MM.1S (cell line): Measurements from ENCODE around the gene ARHGAP8.

Source experiments
- DNase-seq: peaks from one replicate; pipeline ENCODE4 v3.0.0-alpha.2; 2015
- H2AFZ ChIP-seq: fragments of 300-600 bp; sonication (generic); 2 replicates; pipeline ENCODE4 v1.6.0; 2016; ENCODE audit warnings: antibody characterized with exemption, low read length
- H3F3A ChIP-seq: fragments of 300-600 bp; sonication (generic); 2 replicates; pipeline ENCODE4 v1.6.1; 2016; ENCODE audit warnings: mild to moderate bottlenecking, antibody characterized with exemption, low read length, moderate library complexity, mixed read lengths; ENCODE audit not compliant: insufficient read depth
- H3K27ac ChIP-seq: fragments of 300-600 bp; sonication (generic); 2 replicates; pipeline ENCODE4 v1.5.1; 2016; ENCODE audit warnings: mild to moderate bottlenecking, low read length
- H3K27me3 ChIP-seq: fragments of 300-600 bp; sonication (generic); replicated peaks from 2 replicates; pipeline ENCODE4 v1.6.0; 2016; ENCODE audit warnings: low read length; ENCODE audit not compliant: insufficient read depth
- H3K36me3 ChIP-seq: fragments of 300-600 bp; sonication (generic); replicated peaks from 2 replicates; pipeline ENCODE4 v1.6.1; 2016; ENCODE audit warnings: mild to moderate bottlenecking, low read length, mixed read lengths; ENCODE audit not compliant: insufficient read depth
- H3K4me1 ChIP-seq: fragments of 300-600 bp; sonication (generic); 2 replicates; pipeline ENCODE4 v1.6.1; 2016; ENCODE audit warnings: low read length, mixed read lengths
- H3K4me2 ChIP-seq: fragments of 300-600 bp; sonication (generic); 2 replicates; pipeline ENCODE4 v1.6.0; 2016; ENCODE audit warnings: low read depth, low read length
- H3K4me3 ChIP-seq: fragments of 300-600 bp; sonication (generic); 2 replicates; pipeline ENCODE4 v1.5.1; 2016; ENCODE audit warnings: low read length, mixed read lengths
- H3K79me2 ChIP-seq: fragments of 300-600 bp; sonication (generic); 2 replicates; pipeline ENCODE4 v1.6.1; 2016; ENCODE audit warnings: mixed run types, low read length, mixed read lengths
- H3K9ac ChIP-seq: fragments of 300-600 bp; sonication (generic); 2 replicates; pipeline ENCODE4 v1.6.1; 2016; ENCODE audit warnings: low read length, mixed read lengths
- H3K9me2 ChIP-seq: fragments of 300-600 bp; sonication (generic); replicated peaks from 2 replicates; pipeline ENCODE4 v1.6.1; 2016; ENCODE audit warnings: mild to moderate bottlenecking, low read length, mixed read lengths; ENCODE audit not compliant: insufficient read depth
- H3K9me3 ChIP-seq: fragments of 300-600 bp; sonication (generic); replicated peaks from 2 replicates; pipeline ENCODE4 v1.6.1; 2016; ENCODE audit warnings: mild to moderate bottlenecking, low read length, mixed read lengths; ENCODE audit not compliant: insufficient read depth
- H4K20me1 ChIP-seq: fragments of 300-600 bp; sonication (generic); 2 replicates; pipeline ENCODE4 v1.6.1; 2016; ENCODE audit warnings: mild to moderate bottlenecking, low read length, moderate library complexity, mixed read lengths; ENCODE audit not compliant: insufficient read depth
- EZH2 ChIP-seq: fragments of 300-600 bp; sonication (generic); optimal IDR thresholded peaks from 2 replicates; pipeline ENCODE3; 2017; ENCODE audit warnings: low read depth, mild to moderate bottlenecking, antibody characterized with exemption, low read length, mixed read lengths
- EZH2phosphoT487 ChIP-seq: fragments of 300-600 bp; sonication (generic); IDR thresholded peaks from 2 replicates; pipeline ENCODE4 v1.6.1; 2018; ENCODE audit warnings: antibody characterized with exemption, low read length
- TF ChIP-seq, protein P1 (sequence below): fragments of 300-600 bp; sonication (generic); IDR thresholded peaks from 2 replicates; pipeline ENCODE4 v1.5.1; 2016; ENCODE audit warnings: antibody characterized with exemption, low read length, mixed read lengths

The ARHGAP8 gene

DNA sequence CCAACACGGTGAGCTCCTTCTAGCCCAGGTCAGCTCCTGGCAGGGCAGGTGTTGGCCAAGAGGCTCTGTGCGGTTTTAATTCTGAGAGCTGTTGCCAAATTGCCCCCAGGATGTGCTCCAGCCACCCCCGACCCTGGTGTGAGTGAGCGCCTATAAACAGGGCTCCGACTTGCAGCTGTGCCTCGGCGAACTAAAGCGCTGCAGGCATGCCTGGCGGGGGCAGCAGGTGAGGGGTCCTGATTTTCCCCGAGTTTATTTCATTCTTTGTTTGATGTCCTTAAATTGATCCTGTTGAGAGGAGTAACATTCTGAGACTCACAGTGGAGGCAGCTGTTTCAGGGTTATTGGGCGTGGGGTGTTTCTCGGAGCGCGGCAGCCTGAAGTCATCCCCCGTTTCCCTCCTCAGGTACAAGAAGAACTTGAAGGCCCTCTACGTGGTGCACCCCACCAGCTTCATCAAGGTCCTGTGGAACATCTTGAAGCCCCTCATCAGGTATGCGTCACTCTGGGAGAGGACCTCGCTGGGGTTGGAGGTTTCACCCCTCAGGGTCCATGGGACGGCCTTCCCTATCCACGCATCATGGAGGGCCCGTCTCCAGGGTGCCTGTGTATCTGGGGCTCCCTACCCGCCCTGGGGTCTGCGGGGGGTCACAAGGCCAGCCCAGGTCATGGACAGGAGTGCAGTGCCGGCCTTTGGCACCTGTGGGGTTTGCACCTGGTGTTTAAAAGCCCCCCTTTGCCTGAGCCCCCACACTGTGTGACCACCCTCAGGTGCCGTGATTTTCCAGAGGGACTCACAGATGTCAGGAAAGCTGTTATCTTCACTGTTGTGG, 62.1 kb downstream of the ARHGAP8 start:
- no peaks in the 10 kb centered on the region for H3K9me3 ChIP-seq
- no peak for DNase-seq
- H2AFZ ChIP-seq, result no peak overlapping the region
- H3K4me2 ChIP-seq, result no peak overlapping the region
- no peaks in the 10 kb centered on the region for H3K36me3 ChIP-seq
- peaks cover 84% of the 10 kb centered on the region for H3K27me3 ChIP-seq
- H3K4me1 ChIP-seq, result no peaks in the 10 kb centered on the region
- H3K9ac ChIP-seq, result no peak overlapping the region
- no peak overlapping the region for H3K4me3 ChIP-seq
- no peaks in the 10 kb centered on the region for H3K9me2 ChIP-seq
- no peaks in the 10 kb centered on the region for H3F3A ChIP-seq
- no peaks in the 10 kb centered on the region for H3K79me2 ChIP-seq
- no peaks in the 10 kb centered on the region for H4K20me1 ChIP-seq
- H3K27ac ChIP-seq, result no peak overlapping the region
- TF ChIP-seq EZH2phosphoT487 (no peak), EZH2 (no peak)
- TF ChIP-seq, protein P1, sequence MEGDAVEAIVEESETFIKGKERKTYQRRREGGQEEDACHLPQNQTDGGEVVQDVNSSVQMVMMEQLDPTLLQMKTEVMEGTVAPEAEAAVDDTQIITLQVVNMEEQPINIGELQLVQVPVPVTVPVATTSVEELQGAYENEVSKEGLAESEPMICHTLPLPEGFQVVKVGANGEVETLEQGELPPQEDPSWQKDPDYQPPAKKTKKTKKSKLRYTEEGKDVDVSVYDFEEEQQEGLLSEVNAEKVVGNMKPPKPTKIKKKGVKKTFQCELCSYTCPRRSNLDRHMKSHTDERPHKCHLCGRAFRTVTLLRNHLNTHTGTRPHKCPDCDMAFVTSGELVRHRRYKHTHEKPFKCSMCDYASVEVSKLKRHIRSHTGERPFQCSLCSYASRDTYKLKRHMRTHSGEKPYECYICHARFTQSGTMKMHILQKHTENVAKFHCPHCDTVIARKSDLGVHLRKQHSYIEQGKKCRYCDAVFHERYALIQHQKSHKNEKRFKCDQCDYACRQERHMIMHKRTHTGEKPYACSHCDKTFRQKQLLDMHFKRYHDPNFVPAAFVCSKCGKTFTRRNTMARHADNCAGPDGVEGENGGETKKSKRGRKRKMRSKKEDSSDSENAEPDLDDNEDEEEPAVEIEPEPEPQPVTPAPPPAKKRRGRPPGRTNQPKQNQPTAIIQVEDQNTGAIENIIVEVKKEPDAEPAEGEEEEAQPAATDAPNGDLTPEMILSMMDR, result no peak

DNA sequence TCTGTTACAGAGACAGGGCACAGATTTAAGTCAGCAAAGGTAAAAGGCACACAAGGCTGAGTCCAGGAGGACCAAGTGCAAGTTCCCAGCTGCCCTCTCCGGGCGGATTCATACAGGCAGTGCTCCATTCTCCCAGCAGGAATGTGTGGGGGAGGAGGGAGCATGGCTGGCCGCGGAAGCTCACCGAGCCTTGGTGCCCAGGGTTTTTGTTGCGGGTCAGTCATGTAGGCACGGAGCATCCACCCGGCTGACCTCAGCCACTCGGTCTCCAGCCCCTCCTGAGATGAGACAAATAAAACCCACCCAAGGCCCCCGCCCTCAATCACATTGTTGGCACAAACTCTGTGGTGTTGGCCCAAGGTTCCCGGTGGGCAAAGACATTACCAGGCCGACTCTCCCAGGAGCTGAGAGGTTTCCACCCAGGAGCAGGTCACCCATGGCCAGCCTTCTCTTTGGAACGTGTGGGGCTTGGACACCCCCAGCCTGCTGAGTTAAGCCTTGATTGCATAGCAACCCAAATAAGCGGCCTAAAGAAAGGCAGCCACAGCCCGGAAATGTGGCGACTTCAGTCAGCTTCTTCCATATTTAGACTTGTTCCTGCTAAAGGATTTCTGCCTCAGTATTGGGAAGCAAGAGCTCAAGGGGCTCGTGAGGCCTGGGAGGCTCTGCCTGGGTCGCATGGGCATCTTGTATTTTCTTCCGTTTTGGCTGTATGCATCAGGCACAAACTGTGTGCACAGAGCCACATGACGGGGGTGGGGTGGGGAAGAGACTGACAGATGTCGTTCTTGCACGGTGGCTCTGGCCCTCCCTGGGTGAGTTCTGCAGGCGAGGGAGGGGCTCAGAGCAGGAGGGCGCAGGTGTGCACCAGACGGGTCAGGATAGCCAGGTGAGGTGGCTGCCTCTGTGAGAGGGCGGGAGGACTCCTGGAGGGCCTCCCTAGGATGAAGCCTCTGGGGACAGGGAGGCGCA, 63.0 kb downstream of the ARHGAP8 start:
- Histone ChIP-seq H3K27me3 (peaks cover 84% of the 10 kb centered on the region), H3K27ac (no peak overlapping the region), H3K9ac (no peak overlapping the region), H4K20me1 (no peaks in the 10 kb centered on the region), H2AFZ (no peak overlapping the region), H3K4me3 (no peak overlapping the region), H3K9me2 (no peaks in the 10 kb centered on the region), H3K9me3 (no peaks in the 10 kb centered on the region), H3K79me2 (no peaks in the 10 kb centered on the region), H3F3A (no peaks in the 10 kb centered on the region), H3K4me2 (no peak overlapping the region), H3K4me1 (no peaks in the 10 kb centered on the region), H3K36me3 (no peaks in the 10 kb centered on the region)
- no peak for DNase-seq
- TF ChIP-seq, protein P1, result no peak
- TF ChIP-seq EZH2 (no peak), EZH2phosphoT487 (no peak)

DNA sequence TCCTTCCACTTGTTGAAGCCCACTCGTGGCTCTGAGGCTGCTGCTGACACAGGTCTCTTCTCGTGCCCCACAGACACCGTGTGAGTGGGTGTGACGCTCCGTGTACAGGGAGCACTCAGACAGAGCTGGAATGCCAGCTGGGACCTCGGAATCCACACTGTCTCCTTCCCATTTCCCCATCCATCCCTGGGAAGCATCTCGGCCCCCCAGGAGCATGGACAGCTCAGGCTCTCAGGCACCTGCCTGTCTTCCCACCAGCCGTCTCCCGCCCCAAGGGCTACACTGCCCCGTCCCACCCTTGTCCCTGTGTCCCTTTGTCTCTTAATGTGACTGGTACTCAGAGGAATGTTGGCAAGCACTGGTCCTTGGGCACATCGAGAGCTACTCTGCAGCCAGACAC, 63.8 kb downstream of the ARHGAP8 start:
- TF ChIP-seq EZH2 (no peak), EZH2phosphoT487 (no peak)
- TF ChIP-seq, protein P1, result no peak
- Histone ChIP-seq H3K27me3 (peaks cover 81% of the 10 kb centered on the region), H3K4me1 (no peaks in the 10 kb centered on the region), H3K9me3 (no peaks in the 10 kb centered on the region), H3K9ac (no peak overlapping the region), H3K9me2 (no peaks in the 10 kb centered on the region), H3K4me3 (no peak overlapping the region), H3K27ac (no peak overlapping the region), H3K4me2 (no peak overlapping the region), H3K79me2 (no peaks in the 10 kb centered on the region), H2AFZ (no peak overlapping the region), H3K36me3 (no peaks in the 10 kb centered on the region), H3F3A (no peaks in the 10 kb centered on the region), H4K20me1 (no peaks in the 10 kb centered on the region)
- DNase-seq, result no peak
